Central memory CD4-positive, alpha-beta T cell (primary cell): Measurements from ENCODE around the gene SMO.
A peak's percentile ranks its signal among the peaks of the same experiment; 100 is the strongest.

Experiments used
- DNase-seq: peaks from one replicate; pipeline ENCODE4 v3.0.0; 2022
- total RNA-seq, 3 experiments: gene quantifications; one replicate each; lab custom pipeline; 2026; lab: John Stamatoyannopoulos, UW

Gene SMO
- 0 to 0.25 (median 0) reads per million in 3 experiments for total RNA-seq

DNA sequence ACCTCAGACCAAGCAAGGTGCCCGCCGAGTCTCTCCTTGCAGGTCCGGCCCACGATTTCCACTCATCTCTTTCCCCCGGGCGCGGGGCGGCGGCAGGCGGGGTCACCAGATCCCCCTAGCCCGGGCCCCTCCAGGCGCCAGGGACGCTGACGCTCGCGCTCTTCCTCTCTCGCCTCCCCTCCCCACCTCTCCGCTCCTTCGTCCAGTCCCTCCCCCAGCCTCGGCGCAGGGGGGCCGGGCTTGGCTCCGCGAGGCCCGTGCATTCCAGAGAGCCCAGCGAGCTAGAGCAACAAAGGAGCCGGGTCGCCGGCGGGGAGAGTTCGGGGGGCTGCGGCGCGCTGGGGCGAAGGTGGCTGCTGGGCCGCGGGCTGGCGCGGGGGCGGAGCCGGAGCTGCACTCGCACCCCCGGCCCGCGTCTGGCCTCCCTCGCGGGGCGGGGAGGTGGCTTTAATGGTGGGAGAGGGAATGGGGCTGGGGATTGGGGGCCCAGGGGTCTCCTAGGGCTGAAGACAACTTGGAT, at the start of gene SMO:
SMO (plus strand) TSS at position 262 of the 520 bp plus-strand sequence. CDS start 519 bp downstream, outside the sequence.
- no peak for DNase-seq

GRCh38 chr7:129143724-129144094, 44.7 kb upstream of the SMO start:
- DNase-seq: no peak

- DNase-seq: peak; percentile 46
These were observed 44.2 kb upstream of the SMO start, which contains the start of gene TSPAN33 for GRCh38 chr7:129144095-129144833. TSS of gene TSPAN33 (plus strand) at chr7:129144707. CDS start at chr7:129144981, 274 bp downstream.

- DNase-seq: no peak
These were observed 43.4 kb upstream of the SMO start for GRCh38 chr7:129144834-129145668.

GRCh38 chr7:129146237-129146979, 42.0 kb upstream of the SMO start:
- no peak for DNase-seq

DNA sequence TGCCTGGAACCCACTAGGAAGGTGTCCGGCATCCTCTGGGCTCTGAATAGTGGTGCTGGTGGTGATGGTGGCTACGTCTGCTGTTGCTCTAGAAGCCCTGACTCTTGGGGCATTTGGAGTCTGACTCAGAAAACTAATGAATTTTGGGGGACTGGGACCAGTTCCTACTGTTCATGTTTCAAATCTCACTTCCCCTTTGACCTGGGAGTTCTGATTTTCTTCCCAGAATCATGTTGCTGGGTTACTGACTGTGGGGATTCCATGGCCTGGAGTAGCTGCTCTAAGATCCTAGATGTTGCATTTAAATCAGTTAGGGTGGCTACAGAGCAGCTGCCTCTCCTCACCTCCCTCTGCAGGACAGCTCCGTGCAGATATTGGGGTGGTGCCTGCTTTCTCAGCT, 40.7 kb upstream of the SMO start:
- no peak for DNase-seq

DNA sequence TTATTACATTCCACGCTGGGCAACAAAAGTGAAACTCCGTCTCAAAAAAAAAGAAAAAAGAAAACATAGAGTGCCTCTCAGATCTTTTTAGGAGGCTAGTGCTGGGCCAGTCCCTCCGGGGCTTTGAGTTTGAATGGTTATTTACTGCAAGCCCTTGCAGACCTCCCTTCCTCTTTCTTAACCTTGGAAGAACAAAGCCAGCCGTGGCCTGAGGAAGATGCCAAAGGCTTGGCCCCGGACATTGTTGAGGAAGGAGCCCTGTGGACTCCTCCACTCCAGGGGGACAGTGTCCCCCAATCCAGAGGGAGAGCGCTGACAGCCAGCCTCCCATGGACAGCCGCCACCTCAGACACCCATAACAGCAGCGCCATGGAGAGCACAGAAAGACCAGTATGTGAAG, 38.9 kb upstream of the SMO start:
- DNase-seq: no peak

DNA sequence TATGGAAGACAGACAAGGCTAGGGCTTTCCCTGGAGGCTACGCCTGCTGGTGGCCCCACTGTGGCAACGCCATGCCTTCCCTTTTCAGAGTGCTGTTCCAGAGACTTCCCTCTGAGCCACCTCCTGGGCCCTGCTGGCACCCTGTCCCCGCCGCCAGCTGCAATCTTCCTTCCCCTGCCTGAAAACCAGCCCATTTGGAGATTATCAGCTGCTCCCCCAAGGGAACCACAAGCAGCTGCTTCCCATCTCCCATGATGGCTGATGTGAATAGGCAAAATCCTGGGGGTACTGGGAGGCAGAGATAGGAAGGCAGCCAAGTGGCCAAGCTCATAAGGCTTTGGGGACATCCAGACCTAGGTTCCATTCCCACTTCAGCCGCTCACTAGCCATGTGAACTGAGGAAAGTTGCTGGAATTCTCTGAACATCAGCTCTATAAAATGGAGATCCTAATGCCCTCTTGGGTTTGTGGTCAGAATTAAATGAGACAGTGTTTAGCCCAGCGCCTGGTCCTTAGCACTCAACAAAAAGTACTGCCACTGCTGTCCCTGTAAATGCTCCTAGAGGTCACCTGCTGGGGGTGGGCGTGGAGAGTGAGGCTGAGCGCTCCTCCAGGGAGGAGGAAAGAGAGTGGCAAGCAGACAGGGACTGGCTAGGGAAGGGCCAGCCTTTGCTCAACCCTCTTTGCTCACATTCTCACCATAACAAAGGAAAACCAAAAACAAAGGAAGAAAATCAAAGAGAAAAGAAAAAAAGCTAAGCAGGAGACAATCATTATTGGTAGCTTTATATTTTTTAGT, 38.0 kb upstream of the SMO start:
- no peak for DNase-seq

- no peak for DNase-seq
These were observed 30.8 kb upstream of the SMO start for GRCh38 chr7:129157651-129158050.

DNA sequence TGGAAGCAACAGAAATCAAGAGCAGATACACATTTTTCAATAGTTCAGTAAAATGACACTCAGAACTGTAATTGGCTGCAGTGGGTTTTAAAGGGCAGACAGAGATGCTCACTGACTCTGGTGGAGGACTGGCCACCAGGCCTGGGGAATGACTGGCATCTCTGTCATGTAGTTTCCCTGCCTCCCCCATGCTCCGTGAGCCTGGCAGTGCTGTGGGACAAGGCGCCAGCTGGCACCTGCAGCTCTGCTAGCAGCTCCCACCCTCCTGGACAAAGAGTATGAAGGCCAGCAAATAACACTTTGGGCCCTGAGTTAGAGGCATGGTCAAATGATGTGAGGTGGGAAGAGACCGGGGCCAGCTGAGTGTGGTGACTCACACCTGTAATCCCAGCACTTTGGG, 28.9 kb upstream of the SMO start:
- no peak for DNase-seq

DNA sequence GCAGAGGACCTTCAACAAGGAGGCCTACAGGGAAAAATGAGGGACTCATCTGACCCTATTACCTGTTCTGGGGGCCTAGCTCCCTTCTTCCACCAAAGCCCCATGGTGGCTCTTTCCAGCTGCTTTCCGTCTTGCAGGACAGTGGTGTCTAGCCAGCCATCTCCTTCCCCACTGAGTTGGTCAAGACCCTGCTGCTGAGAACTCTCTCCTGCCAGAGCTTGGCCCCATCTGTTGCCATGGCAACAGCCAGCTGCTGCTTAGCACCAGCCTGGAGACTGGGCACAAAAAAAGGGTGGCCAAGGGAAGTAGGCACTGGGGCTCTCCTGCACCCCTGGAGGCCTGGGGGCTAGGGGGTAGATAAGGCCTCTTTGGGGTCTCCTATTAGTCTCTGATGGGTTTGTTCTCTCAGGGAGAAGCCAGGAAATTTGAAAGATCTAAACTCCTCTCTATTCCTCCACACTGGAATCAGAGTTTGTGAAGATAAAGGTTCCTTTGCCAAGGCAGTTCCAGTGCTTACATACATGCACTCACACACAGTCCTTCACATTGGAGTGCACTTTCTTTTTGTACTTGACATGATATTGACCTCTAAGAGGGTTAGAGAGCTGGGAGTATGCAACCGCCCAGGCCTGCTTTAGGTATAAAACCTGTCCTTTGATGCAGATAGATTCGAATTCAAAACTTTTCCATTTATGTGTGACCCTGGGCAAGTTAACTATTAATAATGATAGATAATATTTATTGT, 28.1 kb upstream of the SMO start:
- no peak for DNase-seq

- DNase-seq: no peak
These were observed 26.8 kb upstream of the SMO start for GRCh38 chr7:129161524-129162225.

GRCh38 chr7:129162732-129163131, 25.7 kb upstream of the SMO start:
- no peak for DNase-seq

DNA sequence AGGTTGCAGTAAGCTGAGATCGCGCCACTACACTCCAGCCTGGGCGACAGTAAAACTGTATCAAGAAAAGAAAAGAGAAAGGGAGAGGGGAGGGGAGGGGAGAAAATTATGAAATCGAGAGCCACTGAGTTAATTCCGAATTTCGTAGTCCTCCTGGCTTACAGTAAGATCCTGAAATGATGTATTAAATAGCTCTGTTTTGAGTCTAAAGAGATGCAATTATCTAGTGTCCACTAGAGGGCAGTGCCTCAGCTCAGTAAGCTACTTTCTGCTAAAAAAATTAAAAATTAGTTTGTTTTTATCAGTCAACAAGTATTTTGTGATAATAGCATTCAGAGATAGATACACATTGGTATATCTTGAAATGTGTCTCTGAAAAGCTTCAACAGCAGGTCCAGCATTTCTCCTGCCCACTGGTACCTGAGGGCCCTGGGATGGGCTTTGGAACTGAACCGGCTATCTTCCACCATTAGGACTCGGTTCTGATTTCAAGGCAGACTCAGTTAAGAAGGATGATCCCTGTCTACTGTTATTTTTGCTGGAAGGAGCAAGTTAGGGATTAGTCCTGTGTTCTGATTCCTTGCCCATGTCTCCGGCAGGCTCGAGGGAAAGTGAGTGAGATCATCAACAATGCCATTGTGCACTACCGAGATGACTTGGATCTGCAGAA, 24.4 kb upstream of the SMO start:
- DNase-seq: no peak

DNA sequence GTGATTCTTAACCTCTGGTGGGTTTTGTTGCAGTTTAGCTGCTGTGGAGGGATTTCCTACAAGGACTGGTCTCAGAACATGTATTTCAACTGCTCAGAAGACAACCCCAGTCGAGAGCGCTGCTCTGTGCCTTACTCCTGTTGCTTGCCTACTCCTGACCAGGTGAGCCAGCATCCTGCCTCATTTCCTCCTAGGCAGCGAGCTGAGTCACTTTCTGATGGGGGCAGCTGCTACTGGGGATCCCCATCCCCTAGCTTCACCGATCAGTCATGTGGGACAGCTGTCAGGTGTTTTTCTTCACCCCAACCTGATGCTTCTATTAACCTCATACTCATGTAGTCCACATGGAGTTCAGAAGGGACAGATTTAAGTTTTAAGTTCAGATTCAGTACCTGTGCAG, 21.7 kb upstream of the SMO start:
- DNase-seq: no peak

DNA sequence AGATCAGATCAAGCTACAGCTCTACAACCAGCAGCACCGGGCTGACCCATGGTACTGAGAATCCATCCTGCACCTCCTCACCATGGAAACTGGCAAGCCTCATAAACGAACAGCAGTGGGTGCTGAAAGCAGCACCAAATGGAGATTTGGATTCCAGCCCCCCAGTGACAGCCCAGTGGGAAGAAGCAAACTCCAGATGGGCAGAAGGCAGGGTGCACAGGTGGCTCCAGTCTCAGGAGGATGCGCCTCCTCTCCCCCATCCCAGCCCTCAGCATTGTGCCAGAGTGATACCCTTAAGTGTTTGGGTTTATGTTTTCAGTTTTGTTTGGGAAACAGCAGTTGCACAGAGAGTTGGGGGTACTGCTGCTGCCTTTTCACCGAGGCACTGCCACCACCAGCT, 20.6 kb upstream of the SMO start:
- no peak for DNase-seq

DNA sequence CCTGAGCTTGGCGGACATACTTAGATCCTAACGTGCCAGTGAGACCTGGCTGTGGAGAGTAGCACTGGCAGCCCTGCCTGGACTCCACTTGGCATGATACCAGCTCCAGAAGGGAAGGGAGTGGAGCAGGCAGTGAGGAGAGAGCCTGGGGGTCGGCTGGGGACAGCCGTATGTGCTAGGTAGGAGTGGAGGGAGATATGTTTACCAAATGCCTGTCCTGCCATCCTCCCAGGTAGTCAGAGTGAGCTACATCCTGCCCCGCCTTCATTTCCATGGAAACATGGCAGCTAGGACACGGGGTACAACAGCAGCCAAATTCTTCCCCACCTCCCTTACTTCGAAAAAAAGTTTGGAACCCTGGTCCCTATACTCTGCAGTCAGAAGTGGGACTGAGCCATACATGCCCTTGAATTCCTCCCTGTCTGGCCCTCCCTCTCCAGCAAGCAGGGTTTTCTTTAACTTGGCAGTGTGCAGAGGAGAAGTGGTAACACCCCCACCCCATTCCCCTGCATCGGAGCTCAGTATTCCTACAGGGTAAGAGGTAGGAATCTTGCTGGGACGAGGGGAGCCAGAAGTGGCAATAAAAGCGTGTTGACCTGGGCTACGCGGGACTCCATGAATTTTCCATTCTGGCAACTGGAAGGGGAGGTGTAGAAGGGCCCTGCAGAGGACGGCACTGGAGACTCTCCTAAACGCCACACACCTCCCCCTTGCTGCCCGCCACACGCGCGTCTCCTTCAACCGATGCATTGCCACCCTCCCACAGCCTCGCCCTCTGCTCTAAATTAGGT, 20.0 kb upstream of the SMO start:
- DNase-seq: no peak

- DNase-seq: no peak
These were observed 19.2 kb upstream of the SMO start for GRCh38 chr7:129169171-129169671.
